ENCODE results near the gene GRM1. TPM values are rescaled to one million over a fixed set of nuclear protein-coding genes. Genes with fewer than 3 reads are reported as not detected.

Gene GRM1
- total RNA-seq, 4 donors from 2014 or later: 0.10 TPM; not detected in 3

GRCh38 chr6:146297815-146298214 lies 269.0 kb downstream of the GRM1 start:
- TF ChIP-seq POLR2A (IDR thresholded peaks at IDR 0.05) (no peak), CTCF (IDR thresholded peaks at IDR 0.05) (no peak)
- no peak overlapping the region for H3K4me3 ChIP-seq (ENCODE audit: low read depth, poor library complexity, severe bottlenecking)
- DNase-seq (ENCODE audit: low spot score in 2 of 2): no peak
- intact Hi-C loops (cut with DNase I; ENCODE audit: low total_unique reads): no loop called here

DNA sequence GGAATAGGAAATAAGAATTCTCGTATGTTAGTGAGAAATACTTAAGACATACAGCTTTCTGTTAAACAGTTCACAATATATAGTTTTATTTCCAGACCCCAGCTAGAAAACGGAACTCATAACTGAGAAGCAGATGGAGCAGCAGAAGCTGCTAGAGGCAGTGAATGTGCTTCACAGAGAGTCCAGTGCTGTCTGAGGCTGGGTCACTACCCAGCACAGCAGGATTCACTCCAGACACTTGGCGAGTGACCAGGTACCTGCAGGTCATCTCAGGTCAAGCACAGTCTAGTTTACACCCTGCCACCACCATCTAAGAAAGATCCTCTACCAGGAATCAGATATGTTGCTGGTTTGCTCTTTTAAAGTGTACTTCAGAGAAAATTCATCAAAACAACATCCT lies 271.7 kb downstream of the GRM1 start:
- 56 to 63% methylated on average over 3 of the region's 3 CpGs for WGBS, 2 donors
- intact Hi-C loops (cut with DNase I; ENCODE audit: low total_unique reads): no loop called here
- TF ChIP-seq POLR2A (IDR thresholded peaks at IDR 0.05) (no peak), CTCF (IDR thresholded peaks at IDR 0.05) (no peak)
- no peak overlapping the region for H3K4me3 ChIP-seq (ENCODE audit: low read depth, poor library complexity, severe bottlenecking)
- no peak for DNase-seq (ENCODE audit: low spot score in 2 of 2)

DNA sequence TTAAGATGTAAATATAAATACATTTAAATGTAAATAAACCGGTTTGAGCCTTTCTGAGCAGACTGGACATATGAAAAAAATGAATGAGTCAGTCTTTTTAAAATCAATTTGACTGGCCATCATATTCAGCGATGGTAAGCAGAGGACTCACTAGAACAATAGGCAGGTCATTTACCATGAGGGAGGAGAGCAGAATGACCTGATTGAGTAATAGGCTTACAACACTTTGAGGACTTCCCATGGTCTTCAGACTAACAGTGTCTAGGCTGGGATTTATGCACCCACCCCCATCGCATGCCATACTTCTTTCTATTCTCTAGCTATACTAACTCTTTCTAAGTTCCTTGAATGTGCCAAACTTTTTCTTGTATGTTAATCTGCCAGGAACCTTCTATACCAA lies 272.9 kb downstream of the GRM1 start:
- intact Hi-C loops (cut with DNase I; ENCODE audit: low total_unique reads): no loop called here
- TF ChIP-seq CTCF (IDR thresholded peaks at IDR 0.05) (no peak), POLR2A (IDR thresholded peaks at IDR 0.05) (no peak)
- no peak for DNase-seq (ENCODE audit: low spot score in 2 of 2)
- WGBS, 2 donors: 84% methylated on average over 3 of the region's 3 CpGs
- H3K4me3 ChIP-seq (ENCODE audit: low read depth, poor library complexity, severe bottlenecking): no peak overlapping the region

- H3K4me3 ChIP-seq (ENCODE audit: low read depth, poor library complexity, severe bottlenecking): no peak overlapping the region
- no peak for DNase-seq (ENCODE audit: low spot score in 2 of 2)
- TF ChIP-seq POLR2A (IDR thresholded peaks at IDR 0.05): no peak
- no peak for TF ChIP-seq CTCF (IDR thresholded peaks at IDR 0.05)
- intact Hi-C loops (cut with DNase I; ENCODE audit: low total_unique reads): no loop called here
These were observed 274.1 kb downstream of the GRM1 start for GRCh38 chr6:146302994-146303393.

DNA sequence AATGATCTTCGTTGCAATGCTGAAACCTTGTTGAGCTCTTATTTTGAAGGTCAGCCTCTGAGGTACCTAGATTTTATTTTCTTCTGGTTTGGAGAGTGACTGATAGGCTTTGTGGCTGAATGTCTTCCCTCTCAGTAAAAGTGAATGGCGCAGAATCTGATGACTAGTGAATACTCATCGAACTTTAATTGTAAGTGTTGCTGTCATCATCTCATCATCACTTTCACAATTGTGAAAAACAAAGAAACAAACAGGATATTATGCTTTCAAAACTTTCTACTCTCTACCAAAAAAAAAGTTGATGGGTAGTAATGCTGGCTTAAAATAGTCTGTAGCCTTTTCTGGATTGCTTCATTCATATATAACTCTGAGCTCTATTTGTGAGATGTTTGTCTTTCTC lies 275.3 kb downstream of the GRM1 start:
- WGBS, 2 donors: 82% methylated on average over 3 of the region's 3 CpGs
- TF ChIP-seq CTCF (IDR thresholded peaks at IDR 0.05): no peak
- no peak for TF ChIP-seq POLR2A (IDR thresholded peaks at IDR 0.05)
- intact Hi-C loops (cut with DNase I; ENCODE audit: low total_unique reads): no loop called here

GRCh38 chr6:146305092-146305491 lies 276.2 kb downstream of the GRM1 start:
- intact Hi-C loops (cut with DNase I; ENCODE audit: low total_unique reads): no loop called here
- H3K4me3 ChIP-seq (ENCODE audit: low read depth, poor library complexity, severe bottlenecking): no peak overlapping the region
- 31 to 32% methylated on average over 1 of the region's 1 CpG for WGBS, 2 donors
- no peak for DNase-seq (ENCODE audit: low spot score in 2 of 2)
- no peak for TF ChIP-seq POLR2A (IDR thresholded peaks at IDR 0.05)
- no peak for TF ChIP-seq CTCF (IDR thresholded peaks at IDR 0.05)

More for the DNA sequence above, 275.3 kb downstream of the GRM1 start:
- DNase-seq (ENCODE audit: low spot score in 2 of 2): no peak
- no peak overlapping the region for H3K4me3 ChIP-seq (ENCODE audit: low read depth, poor library complexity, severe bottlenecking)

Data from lower leg skin (tissue), 4 donors.